ENCODE measurements around the gene ZC3HAV1. TPM values are rescaled to one million over a fixed set of nuclear protein-coding genes. Genes with fewer than 3 reads are reported as not detected.
"Not testable (repeated sequence)": the region's sequence is repeated elsewhere in the genome, so short reads cannot be mapped to it uniquely, and the experiment has no call there.

ZC3HAV1 gene
- polyA plus RNA-seq, 3 donors: 4.8 to 12.6 (median 8.2) TPM

GRCh38 chr7:139041378-139042085 is 68.0 kb downstream of the ZC3HAV1 start:
- 38 to 68% (median 55%) methylated on average over 6 of the region's 6 CpGs for WGBS, 3 donors
- no peak overlapping the region for H3K27ac ChIP-seq (ENCODE audit: low read depth, low read length)

GRCh38 chr7:139038691-139039090 is 70.8 kb downstream of the ZC3HAV1 start:
- H3K27ac ChIP-seq (ENCODE audit: low read depth, low read length): no peak overlapping the region
- WGBS, 3 donors: 62 to 93% (median 91%) methylated on average over 2 of the region's 2 CpGs

- WGBS, 3 donors: 73 to 88% (median 80%) methylated on average over 3 of the region's 3 CpGs
- H3K27ac ChIP-seq (ENCODE audit: low read depth, low read length): no peak overlapping the region
Observed at GRCh38 chr7:139036901-139037300, 72.6 kb downstream of the ZC3HAV1 start.

GRCh38 chr7:139035586-139036353 is 73.8 kb downstream of the ZC3HAV1 start, which contains the start of gene ZC3HAV1L:
Gene ZC3HAV1L (minus strand): TSS chr7:139036042. CDS start chr7:139036017, 25 bp downstream.
- WGBS, 3 donors: 0 to 1% (median 1%) methylated on average over 59 to 82 of the region's 82 CpGs

GRCh38 chr7:139034855-139035585 is 74.5 kb downstream of the ZC3HAV1 start:
- WGBS, 3 donors: 7 to 13% (median 9%) methylated on average over 32 to 47 of the region's 47 CpGs
- no peak overlapping the region for H3K27ac ChIP-seq (ENCODE audit: low read depth, low read length)

More at GRCh38 chr7:139035586-139036353, 73.8 kb downstream of the ZC3HAV1 start, which contains the start of gene ZC3HAV1L:
- no peak within 1 kb of the TSS for H3K27ac ChIP-seq (ENCODE audit: low read depth, low read length)

GRCh38 chr7:139034336-139034735 is 75.2 kb downstream of the ZC3HAV1 start:
- 90 to 98% (median 93%) methylated on average over 5 of the region's 5 CpGs for WGBS, 3 donors
- no peak overlapping the region for H3K27ac ChIP-seq (ENCODE audit: low read depth, low read length)

- WGBS, 3 donors: 80 to 89% (median 80%) methylated on average over 6 of the region's 6 CpGs
- no peak overlapping the region for H3K27ac ChIP-seq (ENCODE audit: low read depth, low read length)
Observed at GRCh38 chr7:139033346-139034114, 76.0 kb downstream of the ZC3HAV1 start.

- WGBS, 3 donors: 88 to 97% (median 96%) methylated on average over 4 of the region's 4 CpGs
Observed at GRCh38 chr7:139032473-139032872, 77.0 kb downstream of the ZC3HAV1 start.

GRCh38 chr7:139029353-139029752 is 80.2 kb downstream of the ZC3HAV1 start:
- 92 to 97% (median 94%) methylated on average over 3 of the region's 3 CpGs for WGBS, 3 donors
- H3K27ac ChIP-seq (ENCODE audit: low read depth, low read length): no peak overlapping the region

More at GRCh38 chr7:139032473-139032872, 77.0 kb downstream of the ZC3HAV1 start:
- H3K27ac ChIP-seq (ENCODE audit: low read depth, low read length): no peak overlapping the region

GRCh38 chr7:139026551-139026950 is 83.0 kb downstream of the ZC3HAV1 start:
- 82 to 96% (median 91%) methylated on average over 6 of the region's 6 CpGs for WGBS, 3 donors
- no peak overlapping the region for H3K27ac ChIP-seq (ENCODE audit: low read depth, low read length)

GRCh38 chr7:139025861-139026260 is 83.7 kb downstream of the ZC3HAV1 start:
- WGBS, 3 donors: 87 to 89% (median 87%) methylated on average over 5 of the region's 5 CpGs
- not testable (repeated sequence) for H3K27ac ChIP-seq (ENCODE audit: low read depth, low read length)

- 81 to 85% (median 84%) methylated on average over 5 of the region's 5 CpGs for WGBS, 3 donors
Observed at GRCh38 chr7:139023076-139023475, 86.4 kb downstream of the ZC3HAV1 start.

GRCh38 chr7:139022286-139022685 is 87.2 kb downstream of the ZC3HAV1 start:
- H3K27ac ChIP-seq (ENCODE audit: low read depth, low read length): no peak overlapping the region
- 68 to 85% (median 77%) methylated on average over 4 of the region's 4 CpGs for WGBS, 3 donors

More at GRCh38 chr7:139023076-139023475, 86.4 kb downstream of the ZC3HAV1 start:
- H3K27ac ChIP-seq (ENCODE audit: low read depth, low read length): no peak overlapping the region

GRCh38 chr7:139018910-139019309 is 90.6 kb downstream of the ZC3HAV1 start:
- 75 to 79% (median 76%) methylated on average over 3 of the region's 3 CpGs for WGBS, 3 donors
- no peak overlapping the region for H3K27ac ChIP-seq (ENCODE audit: low read depth, low read length)

GRCh38 chr7:139016931-139017511 is 92.5 kb downstream of the ZC3HAV1 start:
- 25 to 33% (median 32%) methylated on average over 7 of the region's 7 CpGs for WGBS, 3 donors
- no peak overlapping the region for H3K27ac ChIP-seq (ENCODE audit: low read depth, low read length)

GRCh38 chr7:139011373-139011772 is 98.1 kb downstream of the ZC3HAV1 start:
- WGBS, 3 donors: 84 to 96% (median 94%) methylated on average over 3 of the region's 3 CpGs
- no peak overlapping the region for H3K27ac ChIP-seq (ENCODE audit: low read depth, low read length)

- no peak overlapping the region for H3K27ac ChIP-seq (ENCODE audit: low read depth, low read length)
Observed at GRCh38 chr7:139004321-139005090, 105.0 kb downstream of the ZC3HAV1 start.

Measured in adipose tissue (tissue), 3 donors.